BE2C (cell line): ENCODE results near the gene MS4A15.

Source experiments
- DNase-seq: peaks from one replicate; pipeline ENCODE4 v3.0.0-alpha.2; 2020
- H3K27me3 ChIP-seq: fragments of 250-450 bp; sonication (Bioruptor Pico); 2 replicates; pipeline ENCODE4 v1.5.1; 2020; ENCODE audit warnings: mild to moderate bottlenecking
- H3K36me3 ChIP-seq: fragments of 250-450 bp; sonication (Bioruptor Pico); 2 replicates; pipeline ENCODE4 v1.5.1; 2020; ENCODE audit warnings: mild to moderate bottlenecking
- H3K4me1 ChIP-seq: fragments of 250-450 bp; sonication (Bioruptor Pico); 2 replicates; pipeline ENCODE4 v1.5.1; 2020
- H3K4me3 ChIP-seq: 2 replicates; pipeline ENCODE4 v1.5.1; 2011; ENCODE audit warnings: low read depth, low read length
- H3K9me3 ChIP-seq: fragments of 250-450 bp; sonication (Bioruptor Pico); 2 replicates; pipeline ENCODE4 v1.5.1; 2020
- CTCF ChIP-seq: IDR thresholded peaks from 2 replicates; pipeline ENCODE4 v1.5.1; 2012; ENCODE audit warnings: mild to moderate bottlenecking, low read depth, low read length

The MS4A15 gene

GRCh38 chr11:60809691-60810090 is 53.0 kb downstream of the MS4A15 start:
- Histone ChIP-seq H3K4me3 (no peak overlapping the region), H3K27me3 (no peaks in the 10 kb centered on the region), H3K36me3 (no peaks in the 10 kb centered on the region), H3K4me1 (no peaks in the 10 kb centered on the region), H3K9me3 (no peaks in the 10 kb centered on the region)
- DNase-seq, result no peak
- no peak for TF ChIP-seq CTCF

- Histone ChIP-seq H3K27me3 (no peaks in the 10 kb centered on the region), H3K4me3 (no peak overlapping the region), H3K9me3 (no peaks in the 10 kb centered on the region), H3K4me1 (no peaks in the 10 kb centered on the region), H3K36me3 (no peaks in the 10 kb centered on the region)
- TF ChIP-seq CTCF, result no peak
- no peak for DNase-seq
Measured at GRCh38 chr11:60810151-60810550, 53.5 kb downstream of the MS4A15 start.

GRCh38 chr11:60810569-60810968 is 53.9 kb downstream of the MS4A15 start:
- Histone ChIP-seq H3K4me3 (no peak overlapping the region), H3K4me1 (no peaks in the 10 kb centered on the region), H3K9me3 (no peaks in the 10 kb centered on the region), H3K27me3 (no peaks in the 10 kb centered on the region), H3K36me3 (no peaks in the 10 kb centered on the region)
- DNase-seq, result no peak
- TF ChIP-seq CTCF, result no peak

- Histone ChIP-seq H3K4me1 (no peaks in the 10 kb centered on the region), H3K9me3 (no peaks in the 10 kb centered on the region), H3K4me3 (no peak overlapping the region), H3K36me3 (no peaks in the 10 kb centered on the region), H3K27me3 (no peaks in the 10 kb centered on the region)
- TF ChIP-seq CTCF, result no peak
- DNase-seq, result no peak
Measured at GRCh38 chr11:60813324-60813723, 56.7 kb downstream of the MS4A15 start.

- Histone ChIP-seq H3K27me3 (no peaks in the 10 kb centered on the region), H3K4me1 (no peaks in the 10 kb centered on the region), H3K9me3 (no peaks in the 10 kb centered on the region), H3K4me3 (no peak overlapping the region), H3K36me3 (no peaks in the 10 kb centered on the region)
- no peak for TF ChIP-seq CTCF
- no peak for DNase-seq
Measured at GRCh38 chr11:60814112-60814511, 57.4 kb downstream of the MS4A15 start.

GRCh38 chr11:60816590-60817157 is 60.0 kb downstream of the MS4A15 start:
- no peaks in the 10 kb centered on the region for H3K27me3 ChIP-seq
- no peaks in the 10 kb centered on the region for H3K36me3 ChIP-seq
- TF ChIP-seq CTCF, result no peak
- H3K4me1 ChIP-seq, result no peaks in the 10 kb centered on the region
- H3K4me3 ChIP-seq, result no peak overlapping the region
- no peak for DNase-seq
- H3K9me3 ChIP-seq, result no peaks in the 10 kb centered on the region
